HG03060 (cell line): ENCODE results near the gene PPP2R3C.
"Not testable (repeated sequence)": the region's sequence is repeated elsewhere in the genome, so short reads cannot be mapped to it uniquely, and the experiment has no call there.

Experiments
- ATAC-seq: cut with Tn5 transposase; IDR thresholded peaks from one replicate; pipeline ENCODE4 v1.9.1; 2021; ENCODE audit warnings: low read depth, moderate number of reproducible peaks; ENCODE audit not compliant: unreplicated experiment

PPP2R3C gene

DNA sequence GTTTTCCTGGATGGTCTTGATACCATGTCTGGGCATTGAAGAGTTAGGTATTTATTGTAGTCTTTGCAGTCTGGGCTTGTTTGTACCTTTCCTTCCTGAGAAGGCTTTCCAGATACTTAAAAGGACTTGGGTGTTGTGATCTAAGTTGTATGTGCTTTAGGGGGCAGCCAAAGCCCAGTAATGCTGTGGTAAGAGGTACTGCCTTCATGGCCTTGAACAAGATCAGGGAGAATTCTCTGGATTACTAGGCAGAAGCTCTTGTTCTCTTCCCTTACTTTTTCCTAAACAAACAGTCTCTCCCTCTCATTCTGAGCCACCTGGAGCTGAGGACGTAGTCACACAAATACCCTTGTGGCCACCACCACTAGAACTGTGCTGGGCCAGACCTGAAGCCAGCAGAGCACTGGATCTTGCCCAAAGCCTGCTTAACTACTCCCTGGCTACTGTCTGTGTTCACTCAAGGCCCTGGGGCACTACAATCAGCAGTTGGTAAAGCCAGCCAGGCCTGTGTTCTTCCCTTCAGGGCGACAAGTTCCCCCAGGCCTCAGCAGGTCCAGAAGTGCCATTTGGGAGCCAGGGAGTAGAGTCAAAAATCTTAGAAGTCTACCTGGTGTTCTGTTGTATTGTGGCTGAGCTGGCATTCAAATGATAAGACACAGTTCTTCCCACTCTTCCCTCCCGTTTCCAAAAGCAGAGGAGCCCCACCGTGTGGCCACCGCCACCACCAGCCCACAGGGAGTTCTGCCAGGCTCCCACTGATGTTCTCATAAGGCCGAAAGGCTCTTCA is 11.9 kb upstream of the PPP2R3C start:
- ATAC-seq: no peak

- no peak for ATAC-seq
These were observed 2.3 kb upstream of the PPP2R3C start for GRCh38 chr14:35124127-35124526.

GRCh38 chr14:35123388-35123703 is 1.6 kb upstream of the PPP2R3C start:
- ATAC-seq: no peak

DNA sequence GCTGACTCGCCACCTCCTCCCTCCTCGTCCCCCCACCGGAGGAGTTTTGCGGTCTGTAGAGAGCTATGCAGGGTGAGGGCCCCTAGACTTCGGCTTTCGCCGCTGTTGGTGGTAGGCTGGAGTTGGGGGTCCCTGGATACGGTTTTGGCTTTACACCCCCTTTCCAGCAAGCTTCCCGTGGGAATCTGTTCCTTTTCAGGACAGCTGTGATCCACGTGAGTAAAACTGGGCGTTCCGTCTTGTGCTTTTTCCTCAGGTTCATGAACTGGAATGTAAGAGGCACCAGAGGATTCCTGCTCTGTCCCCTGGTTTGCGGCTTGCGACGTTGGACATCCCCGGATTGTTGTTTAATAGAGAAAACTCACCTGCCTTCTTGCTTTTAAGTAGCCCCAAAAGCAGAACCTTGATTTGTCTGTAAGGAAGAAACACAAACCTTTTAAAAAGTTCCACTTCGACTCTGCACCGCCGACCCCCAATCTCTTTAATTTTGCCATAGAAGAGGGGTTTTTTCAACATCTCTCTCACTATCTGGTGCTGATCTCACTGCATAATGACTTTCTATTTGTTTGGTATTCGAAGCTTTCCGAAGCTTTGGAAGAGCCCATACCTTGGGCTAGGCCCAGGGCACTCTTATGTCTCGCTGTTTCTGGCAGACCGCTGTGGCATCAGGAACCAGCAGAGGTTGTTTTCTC is 1.1 kb upstream of the PPP2R3C start:
- no peak for ATAC-seq

- no peak for ATAC-seq
These were observed 534 bp downstream of the PPP2R3C start for GRCh38 chr14:35121026-35121886.

DNA sequence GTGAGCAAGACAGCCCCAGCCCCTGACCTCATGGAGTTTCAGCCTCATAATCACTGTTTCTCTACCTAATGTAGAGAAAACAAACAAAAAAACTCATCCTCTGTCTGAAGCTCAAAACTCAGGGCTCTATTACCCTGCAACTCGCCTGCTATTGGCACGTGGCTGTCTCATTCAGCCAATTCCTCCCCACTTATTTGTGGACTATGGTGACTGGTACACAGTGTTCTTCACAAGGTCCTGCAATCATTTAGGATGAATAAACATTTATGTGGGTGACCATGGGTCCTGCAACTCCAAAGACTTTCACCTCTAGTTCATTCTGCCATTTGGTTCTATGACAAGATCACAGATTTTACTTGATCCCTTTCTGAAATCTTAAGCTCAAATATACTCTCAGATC is 4.7 kb downstream of the PPP2R3C start:
- ATAC-seq: no peak

DNA sequence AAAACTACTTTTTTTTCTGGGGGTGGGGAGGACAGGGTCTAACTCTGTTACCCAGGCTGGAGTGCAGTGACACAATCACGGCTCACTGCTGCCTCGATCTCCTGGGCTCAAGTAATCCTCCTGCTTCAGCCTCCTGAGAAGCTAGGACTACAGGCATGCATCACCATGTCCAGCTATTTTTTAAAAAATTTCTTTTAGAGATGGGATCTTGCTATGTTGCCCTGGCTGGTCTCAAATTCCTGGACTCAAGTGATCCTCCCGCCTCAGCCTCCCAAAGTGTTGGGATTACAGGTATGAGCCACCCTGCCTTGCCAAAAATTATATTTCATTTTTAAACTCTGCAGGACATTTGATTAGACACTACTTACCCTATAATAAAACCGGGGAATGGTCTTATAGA is 5.5 kb downstream of the PPP2R3C start:
- no peak for ATAC-seq

DNA sequence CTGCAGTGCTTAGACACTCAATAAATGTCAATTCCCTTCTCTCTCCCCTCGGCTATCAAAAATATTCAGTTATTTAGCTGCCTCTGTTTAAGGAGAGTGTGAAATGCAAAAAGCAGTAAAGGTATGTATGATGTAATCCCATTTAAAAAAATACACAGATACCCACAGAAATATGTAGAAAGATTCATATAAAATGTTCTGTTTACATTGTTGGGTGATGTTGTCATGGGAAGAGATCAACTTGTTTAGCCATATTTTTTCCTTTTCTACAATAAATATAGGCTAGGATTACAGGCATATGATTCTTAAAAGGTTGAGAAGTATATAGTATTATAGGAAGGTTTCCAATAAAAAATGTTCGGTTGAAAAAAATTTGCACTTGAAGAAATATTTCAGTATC is 7.8 kb downstream of the PPP2R3C start:
- ATAC-seq: no peak

GRCh38 chr14:35113308-35113950 is 8.4 kb downstream of the PPP2R3C start:
- ATAC-seq: no peak

GRCh38 chr14:35112641-35113040 is 9.1 kb downstream of the PPP2R3C start:
- ATAC-seq: no peak

DNA sequence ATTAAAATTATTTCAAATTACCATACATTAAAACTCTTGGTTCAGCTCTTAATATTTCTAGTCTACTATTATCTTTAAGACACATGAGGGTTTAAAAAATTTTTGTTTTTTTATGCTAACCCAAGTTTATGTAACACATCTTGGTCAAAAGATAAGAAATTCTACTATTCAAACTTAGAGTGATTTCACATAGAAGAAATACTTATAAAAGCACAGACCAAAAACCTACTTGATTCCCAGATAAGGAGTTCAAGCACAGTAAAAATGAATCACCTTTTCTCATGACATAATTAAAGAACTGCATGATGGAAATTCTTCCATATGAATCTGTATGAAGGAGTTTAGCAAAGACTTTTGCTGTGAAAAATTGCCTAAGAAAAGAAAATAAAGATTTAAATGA is 13.9 kb downstream of the PPP2R3C start:
- no peak for ATAC-seq

DNA sequence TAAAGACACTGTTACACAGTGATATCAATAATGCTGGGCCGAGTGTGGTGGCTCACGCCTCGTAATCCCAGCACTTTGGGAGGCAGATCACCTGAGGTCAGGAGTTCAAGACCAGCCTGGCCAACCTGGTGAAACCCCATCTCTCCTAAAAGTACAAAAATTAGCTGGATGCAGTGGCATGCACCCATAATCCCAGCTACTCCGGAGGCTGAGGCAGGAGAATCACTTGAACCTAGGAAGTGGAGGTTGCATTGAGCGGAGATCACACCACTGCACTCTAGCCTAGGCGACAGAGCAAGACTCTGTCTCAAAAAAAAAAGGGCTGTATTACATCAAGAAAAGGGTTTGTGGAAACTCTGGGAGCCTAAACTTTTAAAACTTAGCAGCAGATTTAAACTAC is 27.1 kb downstream of the PPP2R3C start:
- not testable (repeated sequence) for ATAC-seq

DNA sequence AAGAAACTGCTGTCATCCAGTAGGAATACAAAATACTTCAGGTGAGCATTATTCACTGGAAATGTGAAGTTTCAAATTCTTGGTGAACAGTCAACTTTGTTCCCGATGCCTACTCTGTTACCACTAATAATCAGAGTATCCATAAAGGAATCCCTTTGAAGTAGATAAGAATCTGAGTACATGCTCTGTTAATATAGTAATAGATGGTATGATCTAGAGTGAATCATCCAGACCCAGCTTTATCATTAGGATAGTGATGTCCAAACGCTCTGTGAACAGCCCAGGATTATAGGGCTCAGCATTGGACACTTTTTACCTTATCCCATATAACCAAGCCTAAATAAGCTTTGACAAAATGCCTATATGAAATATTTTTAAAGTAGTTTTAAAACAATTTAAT is 33.3 kb downstream of the PPP2R3C start:
- no peak for ATAC-seq

GRCh38 chr14:35085441-35085840 is 36.3 kb downstream of the PPP2R3C start:
- no peak for ATAC-seq

DNA sequence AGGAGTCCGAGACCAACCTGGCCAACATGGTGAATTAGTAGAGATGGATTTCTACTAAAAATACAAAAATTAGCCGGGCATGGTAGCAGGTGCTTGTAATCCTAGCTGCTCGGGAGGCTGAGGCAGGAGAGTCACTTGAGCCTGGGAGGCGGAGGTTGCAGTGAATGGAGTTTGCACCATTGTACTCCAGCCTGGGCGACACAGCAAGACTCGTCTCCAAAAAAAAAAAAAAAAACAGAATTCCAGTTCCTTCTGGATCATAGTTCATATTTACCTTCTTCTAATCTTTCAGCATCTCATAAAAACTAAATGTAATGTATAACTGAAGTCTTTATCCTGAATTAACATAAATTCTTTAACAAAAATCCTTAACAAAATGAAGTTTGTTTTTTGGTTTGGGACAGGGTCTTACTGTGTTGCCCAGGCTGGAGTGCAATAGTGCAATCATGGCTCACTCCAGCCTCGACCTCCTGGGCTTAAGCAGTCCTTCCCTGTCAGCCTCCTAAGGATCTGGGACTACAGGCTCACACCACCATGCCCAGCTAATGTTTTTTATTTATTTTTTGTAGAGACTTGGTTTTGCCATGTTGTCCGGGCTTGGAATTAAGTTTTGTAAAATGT is 38.1 kb downstream of the PPP2R3C start:
- no peak for ATAC-seq

- no peak for ATAC-seq
These were observed 42.0 kb downstream of the PPP2R3C start for GRCh38 chr14:35079742-35080141.

GRCh38 chr14:35078082-35078481 is 43.7 kb downstream of the PPP2R3C start:
- no peak for ATAC-seq

DNA sequence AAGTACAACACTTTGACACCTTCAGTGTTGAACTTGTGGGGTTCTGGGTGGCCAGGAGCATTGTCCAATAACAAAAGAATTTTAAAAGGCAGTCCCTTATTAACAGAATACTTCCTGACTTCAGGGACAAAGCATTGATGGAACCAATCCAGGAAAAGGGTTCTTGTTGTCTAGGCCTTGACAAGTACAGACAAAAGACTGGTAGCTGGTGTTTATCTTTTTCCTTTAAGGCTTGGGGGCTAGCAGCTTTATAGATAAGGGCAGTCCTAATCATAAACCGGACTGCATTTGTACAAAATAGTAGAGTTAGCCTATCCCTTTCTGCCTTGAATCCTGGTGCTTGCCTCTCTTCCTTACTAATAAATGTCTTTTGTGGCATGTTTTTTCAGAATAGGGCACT is 48.3 kb downstream of the PPP2R3C start:
- no peak for ATAC-seq

GRCh38 chr14:35072226-35072625 is 49.6 kb downstream of the PPP2R3C start:
- no peak for ATAC-seq

DNA sequence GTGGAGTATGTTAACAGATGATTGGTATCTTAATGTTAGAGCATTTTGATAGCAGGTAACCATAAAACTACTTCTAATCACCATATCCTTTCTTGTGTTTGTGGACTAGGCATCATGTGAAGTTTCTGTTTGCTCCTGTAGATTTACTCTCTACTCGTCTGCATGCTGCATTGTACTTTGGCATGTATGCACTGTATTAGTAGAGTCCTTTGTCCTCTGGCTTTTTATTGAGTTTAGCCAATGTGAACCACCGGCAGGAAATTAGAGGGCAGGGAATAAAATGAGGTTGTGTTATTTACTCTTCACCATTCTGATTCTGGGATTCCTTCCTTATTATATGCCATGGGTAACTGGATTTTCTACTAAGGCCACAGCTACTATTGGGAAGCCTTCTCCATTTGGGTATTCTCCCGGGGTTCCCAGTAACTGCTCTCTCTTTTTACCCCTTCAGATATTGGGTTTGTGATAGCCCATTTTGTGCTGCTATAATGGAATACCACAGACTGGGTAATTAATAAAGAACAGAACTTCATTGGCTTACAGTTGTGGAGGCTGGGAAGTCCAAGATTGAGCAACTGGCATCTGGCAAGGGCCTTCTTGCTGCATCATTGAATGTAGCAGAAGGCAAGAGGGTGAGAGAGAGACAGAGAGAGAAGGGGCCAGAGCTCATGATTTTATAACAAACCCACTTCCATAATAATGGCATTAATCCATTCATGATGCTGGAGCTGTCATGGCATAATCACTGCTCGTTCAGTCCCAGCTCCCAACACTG is 53.4 kb downstream of the PPP2R3C start:
- no peak for ATAC-seq
